Brain microvascular endothelial cell (primary cell): ENCODE results near the gene CKM.

Source experiments
- DNase-seq: peaks from one replicate; pipeline ENCODE4 v3.0.0-alpha.2; 2020
- H3K27ac ChIP-seq: fragments of 250-450 bp; sonication (Bioruptor Pico); 2 replicates; pipeline ENCODE4 v1.5.1; 2020; ENCODE audit warnings: mild to moderate bottlenecking, moderate library complexity
- H3K27me3 ChIP-seq: fragments of 250-450 bp; sonication (Bioruptor Pico); replicated peaks from 2 replicates; pipeline ENCODE4 v1.5.1; 2020; ENCODE audit warnings: mild to moderate bottlenecking
- H3K36me3 ChIP-seq: fragments of 250-450 bp; sonication (Bioruptor Pico); replicated peaks from 2 replicates; pipeline ENCODE4 v1.5.1; 2020; ENCODE audit warnings: mild to moderate bottlenecking
- H3K4me3 ChIP-seq: 2 replicates; pipeline ENCODE4 v1.5.1; 2011; ENCODE audit warnings: low read depth, mild to moderate bottlenecking, control low read depth, low read length, moderate library complexity
- CTCF ChIP-seq: IDR thresholded peaks from 2 replicates; pipeline ENCODE4 v1.5.1; 2011; ENCODE audit warnings: low read depth, mild to moderate bottlenecking, moderate library complexity, low read length, control low read depth, inconsistent platforms; ENCODE audit errors: missing control alignments
- in situ Hi-C: cut with HindIII; loops from 2 replicates; pipeline ENCODE4 v1.10.0; 2017; ENCODE audit warnings: low sequenced_read_pairs, low pct_ligation_motif_present

Gene CKM

GRCh38 chr19:45356760-45357444, 34.2 kb upstream of the CKM start:
- H3K27ac ChIP-seq = no peak overlapping the region
- peaks cover 89% of the 10 kb centered on the region for H3K36me3 ChIP-seq
- H3K27me3 ChIP-seq = no peaks in the 10 kb centered on the region
- no peak for DNase-seq
- TF ChIP-seq CTCF = no peak
- in situ Hi-C loops = no loop called here
- H3K4me3 ChIP-seq = no peak overlapping the region

GRCh38 chr19:45355910-45356309, 33.2 kb upstream of the CKM start:
- Histone ChIP-seq H3K27me3 (no peaks in the 10 kb centered on the region), H3K27ac (no peak overlapping the region), H3K36me3 (peaks cover 89% of the 10 kb centered on the region), H3K4me3 (no peak overlapping the region)
- no peak for TF ChIP-seq CTCF
- in situ Hi-C loops = no loop called here
- DNase-seq = no peak

GRCh38 chr19:45355402-45355801, 32.7 kb upstream of the CKM start:
- in situ Hi-C loops = no loop called here
- no peak overlapping the region for H3K4me3 ChIP-seq
- peaks cover 88% of the 10 kb centered on the region for H3K36me3 ChIP-seq
- DNase-seq = no peak
- no peak overlapping the region for H3K27ac ChIP-seq
- H3K27me3 ChIP-seq = no peaks in the 10 kb centered on the region
- no peak for TF ChIP-seq CTCF

GRCh38 chr19:45354241-45354842, 31.7 kb upstream of the CKM start:
- H3K27ac ChIP-seq = no peak overlapping the region
- no peaks in the 10 kb centered on the region for H3K27me3 ChIP-seq
- DNase-seq = no peak
- TF ChIP-seq CTCF = no peak
- H3K36me3 ChIP-seq = peaks cover 86% of the 10 kb centered on the region
- in situ Hi-C loops = no loop called here
- H3K4me3 ChIP-seq = no peak overlapping the region

GRCh38 chr19:45352914-45353796, 30.5 kb upstream of the CKM start:
- TF ChIP-seq CTCF = no peak
- Histone ChIP-seq H3K36me3 (peaks cover 74% of the 10 kb centered on the region), H3K4me3 (no peak overlapping the region), H3K27me3 (no peaks in the 10 kb centered on the region), H3K27ac (no peak overlapping the region)
- in situ Hi-C loops = no loop called here
- DNase-seq = no peak
